NCI-H82 treated with DMSO at 0.1 percent for 48 hours (cell line): ENCODE measurements around the gene STARD8.
"Not testable (repeated sequence)": the region's sequence is repeated elsewhere in the genome, so short reads cannot be mapped to it uniquely, and the experiment has no call there.

ENCODE experiments used
- DNase-seq: peaks from one replicate; lab custom pipeline; 2025; ENCODE audit not compliant: unreplicated experiment; lab: John Stamatoyannopoulos, UW

Gene STARD8

DNA sequence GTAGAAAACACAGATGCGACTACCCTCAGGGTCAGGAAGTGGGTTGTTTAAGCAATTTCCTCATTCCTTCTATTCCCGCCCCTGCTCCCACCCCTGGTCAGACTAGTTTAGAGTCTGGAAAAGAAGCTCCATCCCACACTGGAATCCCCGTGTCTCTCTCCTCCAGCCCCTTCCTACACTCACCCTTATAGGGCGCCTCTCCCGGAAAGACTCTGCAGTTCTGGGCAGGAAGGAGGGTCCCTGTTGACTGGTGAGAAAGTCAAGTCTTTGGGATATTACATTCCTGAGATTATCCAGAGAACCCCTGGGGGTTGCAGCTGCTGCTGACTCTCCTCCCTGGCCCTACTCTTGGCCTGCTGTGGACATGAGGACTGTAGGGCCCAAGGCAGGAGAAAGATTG lies 11.9 kb downstream of the STARD8 start:
- DNase-seq = no peak

DNA sequence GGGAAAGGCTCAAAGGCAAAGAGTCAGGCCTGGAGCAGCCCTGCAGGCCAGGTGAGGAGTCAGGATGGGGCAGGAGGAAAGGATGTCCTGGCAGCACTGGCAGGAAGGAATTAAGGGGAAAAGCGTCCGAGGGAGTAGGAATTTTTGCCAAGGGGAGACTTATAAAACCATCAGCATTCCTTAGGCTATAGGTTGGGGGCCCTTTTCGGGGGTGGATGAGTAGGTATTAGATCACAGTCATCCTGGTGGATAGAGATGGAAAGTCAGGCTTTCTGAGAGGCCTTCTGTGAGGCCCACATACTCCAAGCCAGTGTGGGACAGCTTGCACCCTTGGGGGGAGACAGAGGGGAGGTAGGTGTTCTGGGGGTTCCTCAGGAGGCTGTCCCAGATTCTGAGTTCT lies 12.3 kb downstream of the STARD8 start:
- DNase-seq = no peak

DNA sequence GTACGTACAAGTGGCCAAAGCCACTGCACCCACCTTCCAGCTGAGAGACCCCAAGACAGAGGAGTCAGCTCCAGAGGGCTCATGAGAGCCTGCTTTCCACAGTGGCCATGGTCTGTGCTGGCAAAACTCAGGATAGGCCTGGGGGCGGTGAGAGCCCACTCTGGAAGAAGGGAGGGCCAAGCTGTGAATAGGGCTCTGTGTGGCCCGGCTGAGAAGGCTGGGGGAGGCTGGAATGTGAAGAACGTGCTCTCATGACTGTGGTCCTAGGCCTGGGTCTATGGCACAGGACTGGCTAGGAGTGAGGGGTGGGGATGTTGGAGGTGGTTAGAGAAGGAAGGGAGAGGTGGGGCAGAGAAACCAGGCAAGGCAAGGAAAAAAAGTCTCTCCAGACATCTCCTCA lies 13.3 kb downstream of the STARD8 start:
- DNase-seq = no peak

DNA sequence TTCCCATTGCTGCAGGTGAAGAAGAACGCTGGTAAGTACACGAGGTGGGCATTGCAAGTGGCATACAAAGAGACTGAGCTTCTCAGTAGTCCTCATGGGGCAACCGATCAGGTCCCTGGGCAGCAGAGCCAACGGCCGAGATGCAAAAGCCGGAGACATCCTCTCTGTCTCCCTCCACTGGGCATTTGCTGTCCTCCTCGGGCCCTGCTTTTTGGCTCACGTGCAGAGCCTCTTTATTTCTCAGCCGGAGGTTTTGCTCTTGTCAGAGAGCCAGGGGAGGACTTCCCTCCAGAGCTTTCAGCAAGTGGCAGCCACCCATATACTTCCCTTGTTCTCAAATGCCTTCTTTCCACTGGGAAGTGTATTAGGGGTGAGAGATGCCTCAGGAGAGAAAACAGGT lies 18.0 kb downstream of the STARD8 start:
- DNase-seq = no peak

DNA sequence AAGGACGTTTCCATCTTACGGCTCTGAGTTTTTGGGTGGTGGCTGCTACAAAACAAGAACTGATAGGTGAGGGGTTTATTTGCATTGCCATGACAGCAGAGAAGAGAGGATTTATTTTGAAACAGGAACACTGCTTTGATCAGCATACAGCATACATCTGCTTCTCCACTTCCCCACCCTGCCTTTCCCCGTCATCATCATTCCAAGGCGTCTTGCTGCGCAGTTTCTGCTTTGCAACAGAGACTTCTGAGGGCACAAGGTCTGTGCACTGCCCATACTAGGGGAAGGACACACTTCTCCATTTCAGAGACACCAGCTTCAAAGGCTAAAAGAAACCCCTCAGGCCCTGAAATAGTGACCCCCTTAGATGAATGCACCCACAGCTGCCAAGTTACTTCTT lies 19.1 kb downstream of the STARD8 start:
- DNase-seq = no peak

DNA sequence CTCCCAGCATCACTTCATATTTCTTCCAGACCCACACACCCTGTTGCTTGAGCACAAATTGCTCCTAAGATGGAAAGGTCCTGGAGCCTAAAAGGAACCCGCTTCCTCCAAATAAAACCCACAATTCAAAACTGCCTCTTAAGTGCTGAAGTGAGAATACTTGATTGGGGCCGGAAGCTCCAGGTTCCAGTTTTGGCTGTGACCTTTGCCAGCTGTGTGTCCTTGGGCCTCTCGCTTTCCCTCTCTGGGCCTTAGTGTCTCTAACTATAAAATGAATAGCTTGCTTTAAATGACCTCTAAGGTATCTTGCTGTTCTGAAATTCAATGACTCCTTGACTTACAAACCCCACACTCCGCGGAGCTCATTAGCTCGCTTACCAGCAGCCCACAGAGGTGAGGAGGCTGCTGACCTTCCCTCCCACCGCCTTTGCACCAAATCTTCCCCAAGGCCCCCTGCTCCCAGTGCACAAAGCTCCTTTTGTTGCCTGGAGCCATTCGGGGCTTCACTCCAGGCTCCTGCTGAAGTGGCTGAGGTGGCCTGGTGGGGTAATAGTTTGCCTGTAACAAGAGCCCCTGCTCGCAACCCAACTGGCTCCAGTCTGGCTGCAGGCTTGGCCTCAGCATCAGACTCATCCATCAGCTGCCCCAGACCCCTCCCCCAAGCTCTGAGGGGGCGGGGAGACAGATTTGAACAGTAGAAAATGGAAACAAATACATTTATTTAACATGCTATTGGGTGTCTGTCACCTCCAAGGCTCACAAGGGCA lies 21.8 kb downstream of the STARD8 start:
- DNase-seq = no peak

DNA sequence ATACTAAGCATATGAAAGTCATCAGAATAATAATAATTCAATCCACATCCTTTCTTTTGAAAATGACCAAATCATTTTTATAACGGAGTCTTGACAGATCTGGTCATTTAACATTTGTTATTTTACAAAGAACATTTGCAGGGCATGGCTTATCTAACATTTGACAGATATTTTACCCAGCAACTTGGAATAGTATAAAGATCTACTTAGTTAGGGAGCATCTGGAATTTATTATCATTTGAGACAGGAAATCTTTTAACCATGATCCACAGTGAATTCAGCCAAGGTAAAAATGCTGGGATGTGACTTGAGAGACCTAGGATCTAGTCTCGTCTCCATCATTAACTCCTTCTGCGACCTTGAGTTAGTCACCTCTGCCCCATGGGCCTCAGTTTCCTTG lies 22.4 kb downstream of the STARD8 start:
- DNase-seq = no peak

DNA sequence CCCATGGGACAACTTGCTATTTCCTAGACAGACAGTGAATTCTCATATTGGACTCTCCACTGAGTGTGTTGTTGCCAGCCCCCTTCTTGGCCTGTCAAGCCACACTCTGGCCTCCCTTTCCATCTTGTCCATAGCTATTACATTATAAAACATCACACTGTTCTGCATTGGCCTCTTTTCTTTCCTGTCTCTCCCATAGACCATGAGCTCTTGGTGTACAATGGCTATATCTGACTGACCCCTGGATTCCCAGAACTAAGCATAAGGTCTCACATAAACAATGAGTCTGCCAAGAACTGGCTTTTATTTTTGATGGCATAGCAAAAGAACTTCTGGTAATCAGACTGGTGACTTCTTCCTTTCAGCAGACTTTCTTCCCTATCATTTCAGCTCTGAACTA lies 23.8 kb downstream of the STARD8 start:
- no peak for DNase-seq

DNA sequence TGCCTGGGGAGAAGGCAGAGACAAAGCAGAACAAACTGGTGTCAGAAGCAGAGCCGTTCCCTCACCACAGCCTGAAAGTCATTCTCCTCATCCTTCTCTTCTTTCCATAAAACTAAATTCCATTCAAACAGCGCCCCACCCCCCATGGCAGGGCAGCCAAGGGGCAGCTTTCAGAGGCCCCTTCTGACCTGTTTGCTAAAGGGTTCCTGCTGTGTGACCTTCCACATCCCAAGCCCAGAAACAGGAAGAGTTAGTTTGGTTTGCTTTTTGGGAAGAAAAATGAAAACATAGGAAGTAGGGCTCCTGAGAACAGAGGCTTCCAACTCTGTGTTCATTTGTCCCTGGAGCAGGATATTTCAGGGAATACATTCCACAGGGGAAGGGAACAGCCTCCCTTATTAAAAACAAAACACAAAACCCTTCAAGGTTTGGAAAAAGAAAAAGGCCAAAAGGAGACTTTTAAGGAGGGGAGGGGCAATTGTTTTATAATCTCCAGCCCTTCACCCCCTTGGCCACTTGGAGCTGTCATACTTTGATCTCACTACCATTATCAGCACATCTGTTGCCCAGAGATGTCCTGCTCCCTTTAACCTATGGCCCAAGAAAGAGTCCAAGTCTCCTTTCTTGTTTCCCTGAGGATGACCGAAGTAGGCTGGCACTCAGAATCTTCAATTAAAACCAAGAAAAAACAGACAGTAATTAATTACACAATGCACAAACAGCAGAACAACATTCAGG lies 25.3 kb downstream of the STARD8 start:
- no peak for DNase-seq

DNA sequence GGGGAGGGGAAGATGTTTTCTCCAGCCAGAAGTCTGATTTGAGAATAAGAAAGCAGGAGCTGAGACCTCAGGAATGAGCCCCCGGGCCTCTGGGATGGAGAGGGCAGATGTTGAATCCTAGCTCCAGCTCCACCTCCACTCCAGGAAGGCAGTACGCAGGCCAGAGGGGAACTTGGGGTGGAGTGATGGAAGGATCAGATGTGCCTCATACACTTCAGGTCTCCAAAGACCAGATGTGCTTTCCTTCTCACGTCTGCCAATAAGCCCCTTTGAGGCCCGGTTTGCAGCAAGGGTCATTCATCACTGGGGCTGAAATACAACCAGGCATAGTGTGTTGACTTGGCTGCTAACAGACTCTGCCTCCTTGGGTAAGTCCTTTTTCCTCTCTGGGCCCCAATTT lies 28.1 kb downstream of the STARD8 start:
- no peak for DNase-seq

DNA sequence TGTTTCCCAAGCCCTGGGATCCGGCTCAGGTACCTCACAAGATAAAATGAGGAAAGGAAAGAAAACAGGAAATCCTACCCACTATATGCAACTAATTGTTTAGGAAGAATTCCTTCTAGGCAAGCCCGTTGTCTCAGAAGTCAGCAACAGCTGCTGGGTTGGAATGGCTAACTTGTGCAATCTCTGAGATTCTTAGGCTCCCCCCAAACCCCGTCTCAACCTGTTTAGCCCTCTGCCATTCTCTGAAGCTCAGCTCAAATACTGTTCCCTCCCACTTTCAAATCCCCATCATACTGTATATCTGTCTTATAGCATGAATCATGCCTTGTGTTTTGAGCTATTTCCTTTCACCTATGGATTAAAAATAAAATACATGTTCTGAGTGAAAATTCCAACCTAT lies 28.9 kb downstream of the STARD8 start:
- no peak for DNase-seq

DNA sequence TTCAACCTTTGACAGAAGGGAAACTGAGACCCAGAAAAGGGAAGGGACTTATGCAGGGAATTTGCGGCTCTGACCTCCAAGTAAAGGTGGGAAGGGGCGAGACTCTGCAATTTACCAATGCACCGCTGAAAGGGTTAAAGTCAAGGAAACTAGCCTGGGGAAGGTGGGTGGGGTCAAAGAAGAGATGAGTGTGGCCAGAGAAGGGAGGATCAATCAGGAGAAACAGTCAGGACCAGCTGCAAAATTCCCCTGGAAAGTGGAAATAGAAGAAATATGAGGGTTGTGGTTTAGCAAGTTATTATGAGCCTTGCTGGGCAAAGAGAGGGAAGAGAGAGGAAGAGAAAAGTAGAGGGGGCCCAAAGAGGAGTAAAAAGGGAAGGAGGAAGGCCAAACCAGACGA lies 30.5 kb downstream of the STARD8 start:
- DNase-seq = no peak

DNA sequence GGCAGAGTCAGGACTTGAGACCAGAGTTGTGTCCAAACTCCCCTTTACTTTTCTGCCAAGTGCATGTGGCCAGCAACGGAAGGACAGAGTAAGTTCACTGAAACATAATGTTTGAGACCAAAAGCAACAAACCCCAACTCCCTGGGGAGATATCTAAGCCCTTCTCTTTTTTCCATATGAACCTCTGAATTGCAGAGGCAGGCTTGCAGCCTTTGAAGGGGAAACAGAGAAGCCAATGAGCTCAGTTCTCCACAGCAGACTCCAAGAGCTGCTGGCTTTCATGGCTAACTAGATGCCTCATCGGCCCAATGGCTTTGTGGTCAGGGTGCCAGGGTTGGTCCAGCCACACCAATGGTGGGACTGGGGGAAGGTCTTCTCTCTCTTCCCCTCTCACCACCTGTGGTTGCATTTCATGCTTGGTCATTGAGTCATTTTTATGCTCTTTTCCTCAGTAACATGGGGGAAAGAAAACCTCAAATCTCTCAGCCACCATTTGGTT lies 34.0 kb downstream of the STARD8 start:
- no peak for DNase-seq

DNA sequence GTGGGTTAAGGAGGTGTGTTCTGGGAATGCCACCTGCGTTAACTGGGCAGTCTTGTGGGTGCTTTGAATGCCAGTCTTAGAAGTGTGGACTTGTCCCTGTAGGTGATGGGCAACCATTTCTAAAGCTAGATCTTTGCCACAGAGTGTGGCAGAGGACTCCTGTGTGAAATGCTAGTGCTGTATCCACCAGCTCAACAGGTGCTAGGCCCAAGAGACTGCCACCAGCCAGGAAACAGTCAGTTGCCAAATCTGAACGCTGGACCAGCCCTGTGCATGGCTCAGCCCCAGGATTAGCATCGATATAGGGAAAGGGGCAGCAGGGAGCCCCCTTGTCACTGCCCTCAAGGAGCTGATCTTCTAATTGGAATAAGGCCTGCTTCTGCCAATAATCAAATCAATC lies 35.3 kb downstream of the STARD8 start:
- DNase-seq = no peak

DNA sequence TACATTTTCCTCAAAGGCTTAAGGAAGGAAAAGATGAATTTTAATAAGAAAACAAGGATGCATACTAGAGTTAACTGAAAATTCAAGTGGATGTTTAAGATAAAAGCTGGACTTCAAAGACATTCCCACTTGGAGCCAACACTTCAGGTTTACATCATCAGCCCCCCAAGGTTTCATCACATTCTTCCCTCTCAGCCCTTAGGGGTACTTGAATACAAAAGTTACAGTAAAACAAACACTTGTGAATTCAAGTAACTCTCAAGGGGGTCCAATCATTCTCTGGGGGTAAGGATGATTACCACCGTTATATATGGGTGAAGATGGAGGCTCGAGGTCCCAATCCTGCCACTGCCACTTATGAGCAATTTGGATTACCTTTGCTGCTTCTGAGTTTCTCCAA lies 36.1 kb downstream of the STARD8 start:
- DNase-seq = no peak

DNA sequence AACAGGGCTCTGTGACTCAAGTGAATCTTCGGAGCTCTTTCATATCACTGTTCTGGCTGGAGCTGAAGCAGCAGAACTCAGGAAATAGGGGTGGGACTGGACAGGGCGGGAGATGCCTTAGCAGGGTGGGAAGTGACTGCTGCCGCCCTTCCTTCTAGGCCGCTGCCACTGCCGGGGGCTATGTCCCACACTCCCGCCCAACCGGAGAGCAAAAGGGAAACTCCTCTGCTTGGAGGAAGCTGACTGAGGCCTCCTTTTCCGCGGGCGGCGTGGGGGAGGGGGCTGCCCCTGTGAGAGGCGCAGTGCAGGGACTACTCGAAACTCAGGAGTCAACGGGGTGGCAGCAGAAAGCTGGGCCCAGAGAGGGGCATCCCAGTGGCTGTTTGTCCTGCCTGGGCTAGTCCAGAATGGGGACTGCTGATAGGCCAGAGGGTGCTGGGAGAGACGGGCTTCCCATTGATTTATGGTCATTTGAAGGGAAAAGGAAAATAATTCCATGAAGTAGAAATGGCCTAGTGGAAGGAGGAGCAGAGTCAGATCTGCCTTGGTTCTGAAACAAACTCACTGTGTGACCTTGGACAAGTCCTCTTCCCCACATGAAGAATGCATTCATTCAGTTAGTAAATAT lies 36.9 kb downstream of the STARD8 start:
- no peak for DNase-seq

DNA sequence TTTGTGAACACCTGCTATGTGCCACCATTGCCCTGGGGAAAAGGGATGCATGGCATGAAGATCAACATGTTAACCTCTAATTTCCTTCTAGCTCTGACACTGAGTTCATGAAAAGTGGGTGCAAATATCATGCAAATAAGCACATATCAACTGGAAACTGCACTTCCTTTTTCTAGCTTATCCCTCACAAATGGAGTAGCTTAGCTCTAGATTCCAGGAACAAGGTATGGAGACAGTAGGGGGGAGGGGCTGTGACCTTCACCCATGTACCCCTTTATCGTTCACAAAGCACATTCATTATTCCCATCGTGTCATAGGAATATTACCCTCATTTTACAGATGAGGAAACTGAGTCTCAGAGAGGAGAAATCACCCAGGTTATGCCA lies 37.4 kb downstream of the STARD8 start:
- DNase-seq = no peak

DNA sequence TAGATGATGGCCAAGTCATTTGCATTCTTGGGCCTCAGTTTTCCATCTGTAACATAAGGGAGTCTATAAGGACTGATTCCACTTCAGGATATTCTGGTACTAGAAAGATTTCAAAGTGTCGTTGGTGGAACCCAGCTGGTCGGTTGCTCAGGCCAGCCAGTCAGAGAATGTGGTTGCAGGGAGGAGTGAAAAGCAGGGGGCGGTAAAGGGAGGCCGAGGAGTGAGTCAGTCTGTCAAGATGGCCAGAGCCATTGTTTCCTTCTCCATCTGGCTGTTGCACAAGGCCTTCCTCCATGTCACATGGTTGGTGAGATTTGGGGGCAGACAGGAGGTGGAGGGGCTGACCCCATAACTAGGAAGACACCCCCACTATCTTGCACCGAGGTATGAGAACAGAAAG lies 38.2 kb downstream of the STARD8 start:
- DNase-seq = no peak

DNA sequence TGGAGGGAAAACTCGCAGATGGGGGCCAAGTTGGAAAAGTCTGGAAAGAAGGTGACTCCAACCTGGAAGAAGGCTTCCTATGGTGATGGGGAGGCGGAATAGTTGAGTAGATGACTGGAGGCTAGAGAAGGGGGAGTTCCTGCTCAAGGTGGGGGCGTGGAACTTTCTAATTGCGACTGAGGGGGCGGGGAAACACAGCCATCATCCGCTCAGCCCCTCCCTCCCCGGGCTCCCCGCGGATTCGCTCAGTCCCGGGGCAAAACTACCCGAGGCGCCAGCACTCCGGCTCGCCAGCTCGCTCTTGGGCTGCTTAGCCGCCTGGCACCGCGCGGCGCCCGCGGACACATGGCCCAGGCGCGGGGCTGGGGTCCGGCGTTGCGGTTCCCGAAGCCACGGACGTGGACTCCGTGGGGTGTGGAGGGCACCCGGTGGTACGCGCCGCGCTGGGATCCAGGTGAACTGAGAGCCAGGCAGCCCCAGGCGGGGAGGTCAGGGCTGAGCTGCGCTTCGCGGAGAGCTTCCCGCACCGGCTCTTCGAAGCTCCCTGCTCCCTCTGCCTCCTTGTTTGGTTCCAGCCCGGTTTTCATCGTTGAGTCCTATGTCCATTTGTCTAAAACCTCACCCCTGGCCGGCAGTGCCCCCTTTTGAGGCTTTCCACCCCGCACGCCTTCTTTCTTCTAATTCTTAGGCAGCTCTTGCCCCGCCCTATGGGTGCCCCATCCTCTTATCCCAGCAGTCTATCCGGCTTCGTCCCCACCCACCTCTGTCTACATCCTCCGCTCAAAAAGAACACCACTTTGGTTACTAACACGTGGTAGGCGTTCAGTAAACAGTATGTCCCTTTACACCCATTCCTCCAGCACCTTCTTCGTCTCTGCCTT lies 38.9 kb downstream of the STARD8 start:
- no peak for DNase-seq

DNA sequence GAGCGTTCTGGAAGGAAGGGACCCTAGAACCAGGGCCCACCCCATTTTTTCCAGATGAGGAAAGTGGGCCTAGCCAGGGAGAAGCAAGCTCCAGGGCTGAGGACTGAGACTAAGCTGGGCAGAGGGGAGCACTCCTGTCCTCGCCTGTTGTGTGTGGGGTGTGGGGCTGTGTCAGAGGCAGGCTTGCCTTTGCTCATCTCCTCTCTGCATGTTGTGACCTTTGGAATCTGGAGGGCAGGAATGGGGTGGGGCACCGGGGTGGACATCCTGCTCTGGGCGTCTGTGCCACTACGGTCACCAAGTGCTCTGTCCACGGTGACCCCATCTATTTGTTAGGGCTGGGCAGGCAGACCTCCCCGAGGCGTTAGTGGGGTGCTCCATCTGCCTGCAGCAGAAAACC lies 41.5 kb downstream of the STARD8 start:
- DNase-seq = not testable (repeated sequence)

DNA sequence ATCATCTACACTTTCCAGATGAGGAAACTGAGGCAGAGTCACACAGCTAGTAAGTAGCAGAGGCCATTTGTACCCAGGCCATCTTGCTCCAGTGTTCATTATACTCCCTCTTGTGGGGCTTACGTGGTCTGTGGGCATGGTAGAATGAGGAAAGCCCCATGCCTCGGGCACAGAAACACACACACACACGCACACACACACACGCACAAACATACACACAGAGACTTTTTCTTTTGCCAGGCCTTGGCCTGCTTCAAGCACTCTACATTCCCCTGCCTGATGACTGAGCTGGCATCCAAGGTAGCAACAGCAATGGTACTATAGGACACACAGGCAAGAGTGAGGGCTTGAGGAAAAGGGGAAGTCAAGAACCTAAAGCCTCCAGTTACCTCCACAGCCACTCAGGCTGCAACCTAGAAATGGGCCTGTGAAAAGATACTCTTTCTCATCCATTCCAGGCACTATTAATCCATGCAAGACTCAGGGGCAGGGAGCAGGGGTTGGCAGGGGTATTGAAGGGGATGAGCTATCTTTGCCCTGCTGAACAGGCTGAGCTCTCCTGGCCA lies 43.6 kb downstream of the STARD8 start:
- DNase-seq = no peak
